Lower leg skin (tissue), 4 donors: Measurements from ENCODE around the gene TAAR5. TPM values are rescaled to one million over a fixed set of nuclear protein-coding genes. Genes with fewer than 3 reads are reported as not detected.
"Not testable (repeated sequence)": the region's sequence is repeated elsewhere in the genome, so short reads cannot be mapped to it uniquely, and the experiment has no call there.

Source experiments
- DNase-seq, 2 donors: peaks; one replicate each; pipeline ENCODE4 v3.0.0-alpha.2; 2019; ENCODE audit warnings: low spot score in 2 of 2
- H3K4me3 ChIP-seq: fragments of 200-600 bp; sonication (generic); 2 replicates; pipeline ENCODE4 v1.5.1; 2017; ENCODE audit warnings: mild to moderate bottlenecking, low read depth; ENCODE audit not compliant: poor library complexity, severe bottlenecking
- POLR2A ChIP-seq, 2 donors: fragments of 450-650 bp; IDR thresholded peaks; one replicate each; pipeline ENCODE4 v1.6.1; 2016 to 2017; ENCODE audit warnings: antibody characterized with exemption in 2 of 2, mild to moderate bottlenecking in 1 of 2, moderate library complexity in 1 of 2
- WGBS, 2 donors: methylation state at CpG; one replicate each; pipeline ENCODE4 v1.1.5; 2018; 5-methylcytosine and 5-hydroxymethylcytosine counted together
- intact Hi-C: fragments of 100-400 bp; cut with DNase I; formaldehyde crosslinking; loops from one replicate; pipeline ENCODE4 v1.15.0; 2023; ENCODE audit warnings: low total_unique reads
- total RNA-seq, 4 donors: library from RNA; depleted of rRNA; stranded (reverse); fragments of >200 nt; gene quantifications; one replicate each; pipeline ENCODE4 v1.1.0, GENCODE V29; 2016
- TF ChIP-seq, protein P1 (sequence below), 3 donors: fragments of 450-650 bp; IDR thresholded peaks; one replicate each; pipeline ENCODE4 v1.5.1; 2016; ENCODE audit warnings: antibody characterized with exemption in 3 of 3, mild to moderate bottlenecking in 3 of 3, moderate library complexity in 2 of 3

Gene TAAR5, protein sequence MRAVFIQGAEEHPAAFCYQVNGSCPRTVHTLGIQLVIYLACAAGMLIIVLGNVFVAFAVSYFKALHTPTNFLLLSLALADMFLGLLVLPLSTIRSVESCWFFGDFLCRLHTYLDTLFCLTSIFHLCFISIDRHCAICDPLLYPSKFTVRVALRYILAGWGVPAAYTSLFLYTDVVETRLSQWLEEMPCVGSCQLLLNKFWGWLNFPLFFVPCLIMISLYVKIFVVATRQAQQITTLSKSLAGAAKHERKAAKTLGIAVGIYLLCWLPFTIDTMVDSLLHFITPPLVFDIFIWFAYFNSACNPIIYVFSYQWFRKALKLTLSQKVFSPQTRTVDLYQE
- total RNA-seq, result not detected

- no peak within 1 kb of the TSS for H3K4me3 ChIP-seq
- TF ChIP-seq, protein P1, sequence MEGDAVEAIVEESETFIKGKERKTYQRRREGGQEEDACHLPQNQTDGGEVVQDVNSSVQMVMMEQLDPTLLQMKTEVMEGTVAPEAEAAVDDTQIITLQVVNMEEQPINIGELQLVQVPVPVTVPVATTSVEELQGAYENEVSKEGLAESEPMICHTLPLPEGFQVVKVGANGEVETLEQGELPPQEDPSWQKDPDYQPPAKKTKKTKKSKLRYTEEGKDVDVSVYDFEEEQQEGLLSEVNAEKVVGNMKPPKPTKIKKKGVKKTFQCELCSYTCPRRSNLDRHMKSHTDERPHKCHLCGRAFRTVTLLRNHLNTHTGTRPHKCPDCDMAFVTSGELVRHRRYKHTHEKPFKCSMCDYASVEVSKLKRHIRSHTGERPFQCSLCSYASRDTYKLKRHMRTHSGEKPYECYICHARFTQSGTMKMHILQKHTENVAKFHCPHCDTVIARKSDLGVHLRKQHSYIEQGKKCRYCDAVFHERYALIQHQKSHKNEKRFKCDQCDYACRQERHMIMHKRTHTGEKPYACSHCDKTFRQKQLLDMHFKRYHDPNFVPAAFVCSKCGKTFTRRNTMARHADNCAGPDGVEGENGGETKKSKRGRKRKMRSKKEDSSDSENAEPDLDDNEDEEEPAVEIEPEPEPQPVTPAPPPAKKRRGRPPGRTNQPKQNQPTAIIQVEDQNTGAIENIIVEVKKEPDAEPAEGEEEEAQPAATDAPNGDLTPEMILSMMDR (IDR thresholded peaks at IDR 0.05), result no peak
- intact Hi-C loops, result no loop called here
- 71 to 83% methylated on average over 5 of the region's 5 CpGs for WGBS, 2 donors
- DNase-seq, result no peak
Measured at GRCh38 chr6:132589454-132589853, at the start of gene TAAR5. Gene TAAR5 (minus strand): TSS chr6:132589741. CDS start chr6:132589686, 55 bp downstream.

GRCh38 chr6:132637135-132637534 lies 47.6 kb upstream of the TAAR5 start:
- DNase-seq, H3K4me3 ChIP-seq, intact Hi-C loops: not testable (repeated sequence)
- 67 to 90% methylated on average over 1 of the region's 1 CpG for WGBS, 2 donors

DNA sequence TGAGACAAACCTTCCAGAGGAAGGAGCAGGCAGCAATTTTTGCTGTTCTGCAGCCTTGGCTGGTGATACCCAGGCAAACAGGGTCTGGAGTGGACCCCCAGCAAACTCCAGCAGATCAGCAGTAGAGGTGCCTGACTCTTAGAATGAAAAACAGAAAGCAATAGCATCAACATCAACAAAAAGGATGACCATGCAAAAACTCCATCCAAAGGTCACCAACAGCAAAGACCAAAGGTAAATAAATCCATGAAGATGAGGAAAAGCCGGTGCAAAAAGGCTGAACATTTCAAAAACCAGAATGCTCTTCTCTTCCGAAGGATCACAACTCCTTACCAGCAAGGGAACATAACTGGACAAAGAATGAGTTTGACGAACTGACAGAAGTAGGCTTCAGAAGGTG lies 46.4 kb upstream of the TAAR5 start:
- WGBS, 2 donors, result 90 to 93% methylated on average over 3 of the region's 3 CpGs
- DNase-seq, intact Hi-C loops, H3K4me3 ChIP-seq: not testable (repeated sequence)

DNA sequence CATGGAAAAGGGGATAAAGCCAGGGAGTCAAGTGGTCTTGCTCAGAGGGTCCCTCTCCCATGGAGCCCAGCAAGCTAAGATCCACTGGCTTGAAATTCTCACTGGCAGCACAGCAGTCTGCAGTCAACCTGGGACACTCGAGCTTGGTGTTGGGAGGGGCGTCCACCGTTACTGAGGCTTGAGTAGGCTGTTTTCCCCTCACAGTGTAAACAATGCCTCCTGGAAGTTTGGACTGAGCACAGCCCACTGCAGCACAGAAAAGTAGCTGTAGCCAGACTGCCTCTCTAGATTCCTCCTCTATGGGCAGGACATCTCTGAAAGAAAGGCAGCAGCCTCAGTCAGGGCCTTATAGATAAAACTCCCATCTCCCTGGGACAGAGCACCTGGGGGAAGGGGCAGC lies 45.7 kb upstream of the TAAR5 start:
- H3K4me3 ChIP-seq, DNase-seq, intact Hi-C loops: not testable (repeated sequence)
- 44 to 49% methylated on average over 3 of the region's 3 CpGs for WGBS, 2 donors

DNA sequence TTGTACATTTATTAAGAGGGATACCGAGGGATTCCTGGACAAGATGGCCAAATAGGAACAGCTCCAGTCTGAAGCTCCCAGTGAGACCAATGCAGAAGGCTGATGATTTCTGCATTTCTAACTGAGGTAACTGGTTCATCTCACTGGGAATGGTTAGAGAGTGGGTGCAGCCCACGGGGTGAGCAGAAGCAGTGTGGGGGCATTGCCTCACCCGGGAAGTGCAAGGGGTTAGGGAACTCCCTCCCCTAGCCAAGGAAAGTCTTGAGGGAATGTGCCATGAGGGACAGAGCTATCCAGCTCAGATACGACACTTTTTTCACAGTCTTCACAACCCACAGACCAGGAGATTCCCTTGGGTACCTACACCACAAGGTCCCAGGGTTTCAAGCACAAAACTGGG lies 45.3 kb upstream of the TAAR5 start:
- no peak overlapping the region for H3K4me3 ChIP-seq
- TF ChIP-seq POLR2A (IDR thresholded peaks at IDR 0.05), result no peak
- TF ChIP-seq, protein P1 (IDR thresholded peaks at IDR 0.05), result no peak
- 82 to 87% methylated on average over 4 of the region's 4 CpGs for WGBS, 2 donors
- intact Hi-C loops, result no loop called here
- DNase-seq, result no peak

- WGBS, 2 donors, result 62 to 76% methylated on average over 2 of the region's 2 CpGs
- intact Hi-C loops, result no loop called here
- TF ChIP-seq POLR2A (IDR thresholded peaks at IDR 0.05), result no peak
- no peak for DNase-seq
- H3K4me3 ChIP-seq, result no peak overlapping the region
Measured at GRCh38 chr6:132633362-132633761, 43.8 kb upstream of the TAAR5 start.

DNA sequence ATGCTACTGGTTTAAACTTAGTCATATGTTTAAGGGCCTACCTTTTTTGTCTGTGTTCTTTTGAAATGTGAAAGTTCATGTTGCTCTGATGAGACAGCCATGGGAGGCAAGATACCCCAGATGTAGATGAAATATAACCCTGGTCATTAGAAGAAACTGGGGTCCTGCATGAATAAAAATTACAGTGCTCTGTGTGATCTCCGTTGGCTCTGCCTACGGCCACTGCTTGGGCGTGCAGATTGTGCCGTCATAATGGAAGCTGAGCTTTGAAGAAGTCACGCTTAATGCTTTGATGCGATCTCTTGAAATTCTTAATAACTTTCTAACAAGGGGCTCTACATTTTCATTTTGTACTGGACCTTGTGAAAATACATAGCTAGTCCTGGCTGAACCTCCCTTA lies 34.6 kb upstream of the TAAR5 start, which contains the start of gene TAAR2:
TSS of gene TAAR2 (minus strand) at position 101 of the 400 bp plus-strand sequence. CDS start at position 101, 0 bp downstream.
- 79 to 95% methylated on average over 6 of the region's 6 CpGs for WGBS, 2 donors
- intact Hi-C loops, result no loop called here
- no peak for TF ChIP-seq POLR2A (IDR thresholded peaks at IDR 0.05)
- TF ChIP-seq, protein P1 (IDR thresholded peaks at IDR 0.05), result no peak
- no peak within 1 kb of the TSS for H3K4me3 ChIP-seq
- no peak for DNase-seq
